Lower lobe of right lung (tissue), 2 donors: ENCODE results near the gene SOX6. TPM values are rescaled to one million over a fixed set of nuclear protein-coding genes. Genes with fewer than 3 reads are reported as not detected.

Experiments used
- ATAC-seq, 2 donors: fragments of 200-7000 bp; cut with Tn5 transposase; one replicate each; pipeline ENCODE4 v1.9.1; 2020 to 2022; ENCODE audit warnings: mild to moderate bottlenecking in 2 of 2, moderate library complexity in 2 of 2
- DNase-seq: peaks from one replicate; pipeline ENCODE4 v3.0.0-alpha.2; 2020
- H3K27ac ChIP-seq: fragments of 200-600 bp; one replicate; pipeline ENCODE4 v1.8.0; 2022
- H3K27me3 ChIP-seq: fragments of 200-600 bp; one replicate; pipeline ENCODE4 v1.8.0; 2022; ENCODE audit warnings: low read depth
- H3K36me3 ChIP-seq: fragments of 200-600 bp; one replicate; pipeline ENCODE4 v1.8.0; 2022; ENCODE audit warnings: mild to moderate bottlenecking
- H3K4me1 ChIP-seq: fragments of 200-600 bp; one replicate; pipeline ENCODE4 v1.8.0; 2022
- H3K4me3 ChIP-seq: fragments of 200-600 bp; one replicate; pipeline ENCODE4 v1.8.0; 2022; ENCODE audit warnings: mild to moderate bottlenecking
- H3K9me3 ChIP-seq: fragments of 200-600 bp; one replicate; pipeline ENCODE4 v1.8.0; 2022
- intact Hi-C: fragments of 100-400 bp; cut with DNase I; formaldehyde crosslinking; loops from one replicate; pipeline ENCODE4 v1.11.0; 2022
- total RNA-seq: library from RNA; stranded (reverse); fragmentation: NEBNext Ultra II Directional; extraction: Animal tissue kit (Norgen Biotek cat#: 25700); gene quantifications from one replicate; pipeline ENCODE4 v1.2.1, GENCODE V29; 2021
- TF ChIP-seq, protein P1 (sequence below): fragments of 200-600 bp; IDR thresholded peaks from one replicate; pipeline ENCODE4 v1.8.0; 2022; ENCODE audit warnings: antibody characterized with exemption, mild to moderate bottlenecking
- donor health status: DM: no; HTN: yes; CAD: no; lungs with severe emphysema.

Gene SOX6
- total RNA-seq, 1 donor from 2014 or later: 4.8 TPM

DNA sequence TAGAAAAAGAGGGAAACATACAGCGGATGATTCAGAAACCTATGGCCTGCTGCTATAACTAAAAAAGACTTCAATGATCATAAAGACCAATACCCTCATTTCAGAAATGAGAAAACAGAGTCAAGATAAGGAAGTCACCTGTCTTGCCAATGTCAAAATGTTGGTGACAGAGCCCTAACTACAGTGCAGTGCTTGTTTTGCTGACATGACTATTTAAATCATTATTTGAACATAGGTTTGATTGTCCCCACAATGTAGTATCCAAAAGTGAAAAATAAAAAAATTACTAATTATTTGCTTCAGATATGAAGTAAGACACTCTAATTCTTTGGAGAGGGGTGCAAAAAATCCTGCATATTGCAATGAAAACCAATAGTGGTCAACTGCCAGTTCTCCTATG lies 115.7 kb downstream of the SOX6 start:
- DNase-seq (no peak), ATAC-seq (no peak)
- H3K9me3 ChIP-seq: no peaks in the 10 kb centered on the region
- H3K36me3 ChIP-seq: no peaks in the 10 kb centered on the region
- no peaks in the 10 kb centered on the region for H3K4me1 ChIP-seq
- intact Hi-C loops: no loop called here
- TF ChIP-seq, protein P1, sequence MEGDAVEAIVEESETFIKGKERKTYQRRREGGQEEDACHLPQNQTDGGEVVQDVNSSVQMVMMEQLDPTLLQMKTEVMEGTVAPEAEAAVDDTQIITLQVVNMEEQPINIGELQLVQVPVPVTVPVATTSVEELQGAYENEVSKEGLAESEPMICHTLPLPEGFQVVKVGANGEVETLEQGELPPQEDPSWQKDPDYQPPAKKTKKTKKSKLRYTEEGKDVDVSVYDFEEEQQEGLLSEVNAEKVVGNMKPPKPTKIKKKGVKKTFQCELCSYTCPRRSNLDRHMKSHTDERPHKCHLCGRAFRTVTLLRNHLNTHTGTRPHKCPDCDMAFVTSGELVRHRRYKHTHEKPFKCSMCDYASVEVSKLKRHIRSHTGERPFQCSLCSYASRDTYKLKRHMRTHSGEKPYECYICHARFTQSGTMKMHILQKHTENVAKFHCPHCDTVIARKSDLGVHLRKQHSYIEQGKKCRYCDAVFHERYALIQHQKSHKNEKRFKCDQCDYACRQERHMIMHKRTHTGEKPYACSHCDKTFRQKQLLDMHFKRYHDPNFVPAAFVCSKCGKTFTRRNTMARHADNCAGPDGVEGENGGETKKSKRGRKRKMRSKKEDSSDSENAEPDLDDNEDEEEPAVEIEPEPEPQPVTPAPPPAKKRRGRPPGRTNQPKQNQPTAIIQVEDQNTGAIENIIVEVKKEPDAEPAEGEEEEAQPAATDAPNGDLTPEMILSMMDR: no peak
- no peaks in the 10 kb centered on the region for H3K27me3 ChIP-seq
- H3K4me3 ChIP-seq: no peak overlapping the region
- no peak overlapping the region for H3K27ac ChIP-seq

DNA sequence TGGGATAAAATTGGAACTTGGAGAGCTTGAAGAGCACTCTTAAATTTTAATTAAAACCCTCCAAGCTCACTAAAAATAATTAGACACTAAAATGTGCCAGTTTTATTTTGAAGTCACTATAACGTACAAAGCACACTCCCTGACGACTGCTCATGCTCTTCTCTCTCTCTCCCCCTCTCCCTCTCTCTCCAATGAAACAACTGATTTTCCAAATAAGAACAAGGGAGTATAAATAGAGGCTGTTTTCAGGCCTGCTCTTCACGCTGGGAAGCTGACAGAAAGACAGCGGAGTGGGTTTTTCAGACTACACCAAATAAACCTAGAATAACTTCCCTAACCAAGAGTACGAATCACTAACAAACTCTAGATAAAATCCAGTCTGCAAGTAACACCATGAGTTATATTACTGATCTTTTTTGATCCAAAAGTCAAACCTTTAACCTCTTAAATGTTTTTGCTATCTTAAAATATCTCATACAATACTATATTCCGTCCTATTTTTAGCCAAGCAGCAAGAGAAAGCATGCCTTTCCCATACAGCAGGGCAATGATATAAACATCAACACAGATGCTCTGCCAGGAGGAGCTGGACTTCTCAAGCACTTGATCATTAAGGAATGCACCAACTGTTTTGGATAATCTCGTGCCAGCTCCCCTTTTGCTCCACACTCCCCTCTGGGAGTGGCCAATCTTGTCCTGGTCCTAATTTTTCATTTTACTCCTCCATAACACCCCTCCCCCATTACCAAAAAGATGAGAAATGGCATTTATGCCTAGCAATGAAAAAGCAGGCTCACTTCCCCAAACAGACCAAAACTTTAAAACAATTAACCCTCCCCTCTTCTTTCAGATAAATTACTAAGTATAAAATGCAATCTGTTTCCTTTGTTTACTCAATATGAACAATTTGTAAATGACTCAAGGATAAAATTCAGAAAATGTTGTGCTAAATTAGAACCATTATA lies 116.9 kb downstream of the SOX6 start:
- Histone ChIP-seq H3K4me1 (no peaks in the 10 kb centered on the region), H3K27ac (no peak overlapping the region), H3K9me3 (no peaks in the 10 kb centered on the region), H3K36me3 (no peaks in the 10 kb centered on the region), H3K27me3 (no peaks in the 10 kb centered on the region), H3K4me3 (no peak overlapping the region)
- TF ChIP-seq, protein P1: no peak
- DNase-seq (no peak), ATAC-seq (no peak)
- intact Hi-C loops: no loop called here

GRCh38 chr11:16226245-16226644 lies 130.1 kb downstream of the SOX6 start:
- no peak overlapping the region for H3K4me3 ChIP-seq
- H3K9me3 ChIP-seq: no peaks in the 10 kb centered on the region
- TF ChIP-seq, protein P1: no peak
- H3K27ac ChIP-seq: no peak overlapping the region
- intact Hi-C loops: no loop called here
- peaks cover 10% of the 10 kb centered on the region for H3K4me1 ChIP-seq
- ATAC-seq: peak in 1 of 2 donors; percentile 48
- no peaks in the 10 kb centered on the region for H3K36me3 ChIP-seq
- no peaks in the 10 kb centered on the region for H3K27me3 ChIP-seq
- peak; percentile 55 for DNase-seq

DNA sequence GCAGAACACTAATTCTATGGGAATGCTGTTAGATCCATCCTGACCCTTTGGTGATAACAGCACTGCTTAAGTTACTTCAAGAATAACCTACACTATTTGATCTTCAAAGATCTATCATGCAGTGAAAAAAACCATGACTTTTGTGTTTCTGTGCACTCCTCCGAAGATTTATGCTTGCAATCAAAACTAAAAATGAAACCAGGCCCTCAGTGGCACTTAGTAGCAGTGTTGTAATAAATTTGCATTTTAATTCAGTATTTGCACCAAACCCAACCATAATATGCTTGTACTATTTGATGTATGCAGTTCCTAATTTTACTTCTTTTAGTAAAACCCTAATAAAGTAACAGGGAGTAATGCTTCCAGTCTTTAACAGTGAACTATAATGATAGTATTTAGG lies 130.7 kb downstream of the SOX6 start:
- intact Hi-C loops: no loop called here
- DNase-seq (no peak), ATAC-seq (no peak)
- H3K4me3 ChIP-seq: no peak overlapping the region
- peaks cover 10% of the 10 kb centered on the region for H3K4me1 ChIP-seq
- no peak overlapping the region for H3K27ac ChIP-seq
- no peaks in the 10 kb centered on the region for H3K9me3 ChIP-seq
- TF ChIP-seq, protein P1: no peak
- H3K27me3 ChIP-seq: no peaks in the 10 kb centered on the region
- no peaks in the 10 kb centered on the region for H3K36me3 ChIP-seq

- H3K4me3 ChIP-seq: no peak overlapping the region
- DNase-seq: no peak
- no peak for ATAC-seq
- H3K36me3 ChIP-seq: no peaks in the 10 kb centered on the region
- no peak overlapping the region for H3K27ac ChIP-seq
- H3K27me3 ChIP-seq: no peaks in the 10 kb centered on the region
- TF ChIP-seq, protein P1: no peak
- intact Hi-C loops: no loop called here
- H3K9me3 ChIP-seq: no peaks in the 10 kb centered on the region
- H3K4me1 ChIP-seq: peaks cover 10% of the 10 kb centered on the region
These were observed 132.8 kb downstream of the SOX6 start for GRCh38 chr11:16223558-16223957.
